Sigmoid colon (tissue), 4 donors: ENCODE measurements around the gene CPB1.

Source experiments
- CTCF ChIP-seq, 4 experiments: fragments of 450-650 bp in 3 of 4; fragments of 200-600 bp in 1 of 4; IDR thresholded peaks; one replicate each; pipeline ENCODE4 v1.5.1; 2016 to 2019; ENCODE audit warnings: antibody characterized with exemption in 4 of 4, mild to moderate bottlenecking in 3 of 4, moderate library complexity in 2 of 4
- EP300 ChIP-seq, 4 donors: sonication (generic); formaldehyde crosslinking; IDR thresholded peaks; one replicate each; pipeline ENCODE4 v1.6.1; 2017; ENCODE audit warnings: antibody characterized with exemption in 4 of 4
- POLR2A ChIP-seq, 2 donors: fragments of 450-650 bp; IDR thresholded peaks; one replicate each; pipeline ENCODE4 v1.6.1; 2016; ENCODE audit warnings: antibody characterized with exemption in 2 of 2, mild to moderate bottlenecking in 2 of 2, moderate library complexity in 2 of 2
- POLR2AphosphoS5 ChIP-seq, 4 donors: sonication (generic); formaldehyde crosslinking; IDR thresholded peaks; one replicate each; pipeline ENCODE4 v1.6.1; 2017; ENCODE audit warnings: antibody characterized with exemption in 4 of 4

- TF ChIP-seq CTCF (IDR thresholded peaks at IDR 0.05) (no peak), POLR2AphosphoS5 (IDR thresholded peaks at IDR 0.05) (no peak), POLR2A (IDR thresholded peaks at IDR 0.05) (no peak), EP300 (IDR thresholded peaks at IDR 0.05) (no peak)
Observed at GRCh38 chr3:148778926-148779325, 48.7 kb upstream of the CPB1 start.
